GM10847 (cell line): ENCODE results near the gene SMARCD1.

ENCODE experiments used
- POLR2A ChIP-seq: IDR thresholded peaks from 2 replicates; pipeline ENCODE4 v1.6.1; 2011; ENCODE audit not compliant: insufficient read length; ENCODE audit errors: extremely low read depth

The SMARCD1 gene

DNA sequence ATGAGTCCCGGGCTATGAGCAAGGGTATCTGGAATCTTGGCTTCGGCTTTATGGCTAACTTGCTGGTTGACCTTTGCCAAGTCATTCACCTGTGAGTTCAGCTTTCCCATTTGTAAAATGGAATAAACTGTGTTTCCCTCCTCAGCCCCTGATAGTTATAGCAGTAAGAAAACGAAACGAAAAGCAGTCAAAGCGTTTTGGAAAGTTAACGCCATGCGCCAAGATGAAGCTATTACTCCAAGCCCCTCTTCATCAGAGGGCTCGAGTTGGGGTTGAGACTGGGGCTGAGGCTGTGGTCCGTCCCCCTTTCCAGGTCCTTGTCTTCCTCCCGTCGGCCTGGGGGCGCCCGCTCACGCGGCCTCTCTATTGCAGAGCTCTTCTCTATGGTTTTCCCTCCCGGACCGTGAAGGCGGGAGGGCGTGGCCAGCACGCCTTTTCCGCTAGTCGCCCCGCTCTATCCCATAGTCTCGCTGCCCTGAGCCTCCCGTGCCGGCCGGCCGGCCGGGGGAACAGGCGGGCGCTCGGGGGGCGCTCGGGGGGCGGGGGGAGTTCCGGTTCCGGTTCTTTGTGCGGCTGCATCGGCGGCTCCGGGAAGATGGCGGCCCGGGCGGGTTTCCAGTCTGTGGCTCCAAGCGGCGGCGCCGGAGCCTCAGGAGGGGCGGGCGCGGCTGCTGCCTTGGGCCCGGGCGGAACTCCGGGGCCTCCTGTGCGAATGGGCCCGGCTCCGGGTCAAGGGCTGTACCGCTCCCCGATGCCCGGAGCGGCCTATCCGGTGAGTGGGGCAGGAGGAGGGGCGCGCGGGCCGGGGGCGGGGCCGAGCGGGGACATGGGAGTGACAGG is at the start of gene SMARCD1:
Gene SMARCD1, plus strand, starts transcription at position 568 of the 840 bp plus-strand sequence. Its CDS starts 28 bp downstream, at position 596.
- TF ChIP-seq POLR2A: peak; percentile 53

DNA sequence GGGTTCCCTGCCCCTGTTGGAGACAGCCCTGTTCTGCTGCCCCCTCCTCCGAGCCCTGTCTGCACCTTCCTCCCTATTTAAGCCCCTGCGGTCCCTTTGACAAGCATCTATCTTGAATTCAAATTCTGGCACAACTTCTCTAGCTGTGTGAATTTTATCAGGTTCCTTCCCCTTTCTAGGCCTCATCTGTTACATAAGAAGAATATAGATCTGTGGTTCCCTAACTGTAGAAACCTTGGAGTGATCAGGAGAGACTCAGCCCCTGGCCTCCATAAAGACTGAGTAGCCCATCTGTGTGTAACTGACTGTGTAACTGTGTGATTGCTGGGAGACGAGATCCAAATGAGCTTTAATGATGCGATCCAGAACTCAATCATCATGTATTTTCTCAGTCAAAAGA is 46.8 kb upstream of the SMARCD1 start:
- no peak for TF ChIP-seq POLR2A

DNA sequence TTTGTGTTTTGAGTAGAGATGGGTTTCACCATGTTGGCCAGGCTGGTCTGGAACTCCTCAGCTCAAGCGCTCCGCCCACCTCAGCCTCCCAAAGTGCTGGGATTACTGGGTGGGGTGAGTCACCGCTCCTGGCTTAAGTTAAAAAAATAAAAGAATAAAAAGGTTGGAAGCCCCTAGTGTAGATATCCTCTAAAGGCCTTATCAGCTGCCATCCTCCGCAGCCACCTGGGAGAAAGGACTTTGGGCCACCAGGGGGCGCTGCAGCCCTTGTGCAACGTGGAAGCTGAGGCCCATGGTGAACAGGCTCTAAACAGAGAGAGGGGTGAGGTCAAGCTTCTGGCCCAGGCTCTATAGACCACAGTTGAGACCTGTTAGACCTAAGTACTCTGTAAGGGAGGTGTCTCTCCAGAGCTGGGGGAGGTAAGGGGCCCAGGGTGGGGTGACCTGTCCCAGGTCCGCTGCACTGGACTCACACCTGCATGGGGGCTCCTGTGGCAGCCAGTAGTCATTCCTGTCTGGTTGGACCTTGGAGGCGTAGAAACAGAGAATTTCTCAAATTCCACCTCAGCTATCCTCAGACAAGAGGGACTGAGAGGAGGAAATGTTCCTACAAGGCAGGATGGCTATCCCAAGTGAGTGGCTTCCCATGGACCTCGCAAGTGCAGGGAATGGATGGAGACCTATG is 45.8 kb upstream of the SMARCD1 start:
- TF ChIP-seq POLR2A: no peak

DNA sequence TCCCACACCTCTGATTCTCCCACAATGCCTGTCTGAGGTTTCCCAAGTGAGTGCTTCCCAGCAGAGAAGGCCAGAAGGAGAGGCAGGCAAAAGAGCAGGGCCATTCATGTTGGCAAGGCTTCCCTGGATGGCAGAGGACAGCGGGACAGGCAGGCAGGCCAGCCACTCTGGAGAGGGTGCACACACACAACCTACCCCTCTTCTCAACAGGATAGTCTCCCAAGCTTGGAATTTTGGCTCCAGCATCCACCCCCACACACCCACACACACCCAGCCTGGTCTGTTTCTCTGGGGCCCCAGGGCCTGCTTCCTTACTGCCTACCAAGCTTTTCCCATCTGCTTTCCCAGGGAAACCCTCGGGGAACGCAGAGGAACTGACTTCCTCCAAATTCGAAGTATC is 44.5 kb upstream of the SMARCD1 start:
- TF ChIP-seq POLR2A: no peak

DNA sequence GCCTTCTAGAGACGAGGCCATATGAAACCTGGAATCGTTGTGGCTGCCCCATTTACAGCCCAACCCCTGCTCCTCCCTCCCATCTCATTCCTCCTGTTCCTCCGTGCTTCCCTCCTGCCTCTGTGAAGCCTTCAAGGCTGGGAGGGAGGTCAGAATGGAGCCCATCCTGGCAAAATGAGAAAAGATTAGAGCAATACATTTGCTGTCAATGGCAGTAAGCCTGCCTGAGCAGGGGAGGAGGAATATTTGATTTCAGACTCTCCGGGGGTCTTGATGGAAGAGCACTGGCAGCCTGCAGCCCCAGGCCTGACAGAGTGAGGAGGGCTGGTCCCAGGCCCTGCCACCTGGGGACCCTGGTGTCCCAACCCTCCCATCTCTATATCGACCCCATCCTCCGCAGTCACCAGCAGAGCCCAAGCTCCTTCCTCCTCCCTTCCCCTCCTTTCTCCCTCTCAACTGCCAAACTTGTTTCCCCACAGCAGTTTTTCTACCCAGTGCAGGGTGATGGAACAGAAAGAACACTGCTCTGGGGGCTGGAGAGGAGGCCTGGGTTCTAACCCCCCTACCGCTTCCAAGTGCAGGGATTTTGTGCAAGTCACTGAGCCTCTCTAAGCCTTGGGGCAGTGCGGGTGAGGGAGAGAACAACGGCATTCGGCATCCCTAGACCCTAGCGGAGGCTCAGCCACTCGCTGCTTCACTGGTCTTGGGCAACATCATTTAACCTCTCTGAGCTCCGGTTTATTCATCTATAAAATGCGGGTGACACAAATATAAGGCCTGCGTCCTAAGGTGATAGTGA is 43.9 kb upstream of the SMARCD1 start:
- TF ChIP-seq POLR2A: no peak

DNA sequence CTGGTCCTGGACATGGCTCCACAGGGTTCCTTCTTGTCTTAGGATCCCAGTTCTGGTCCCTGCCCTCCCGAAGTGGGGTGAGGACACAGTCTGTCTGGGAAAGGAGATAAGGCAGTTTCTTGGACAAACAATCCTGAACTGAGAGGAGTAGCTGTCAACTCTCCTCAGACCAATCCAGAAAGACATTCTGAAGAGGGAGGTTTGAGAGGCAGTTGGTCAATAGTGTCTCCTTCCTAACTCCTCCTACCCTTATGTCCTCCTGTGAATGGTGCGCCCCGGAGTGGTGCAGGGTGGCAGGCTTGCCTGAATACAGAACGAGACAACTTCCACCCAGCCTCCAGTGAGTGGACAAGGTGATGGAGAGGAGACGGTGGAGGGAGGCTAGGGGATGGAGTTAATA is 43.2 kb upstream of the SMARCD1 start:
- no peak for TF ChIP-seq POLR2A

DNA sequence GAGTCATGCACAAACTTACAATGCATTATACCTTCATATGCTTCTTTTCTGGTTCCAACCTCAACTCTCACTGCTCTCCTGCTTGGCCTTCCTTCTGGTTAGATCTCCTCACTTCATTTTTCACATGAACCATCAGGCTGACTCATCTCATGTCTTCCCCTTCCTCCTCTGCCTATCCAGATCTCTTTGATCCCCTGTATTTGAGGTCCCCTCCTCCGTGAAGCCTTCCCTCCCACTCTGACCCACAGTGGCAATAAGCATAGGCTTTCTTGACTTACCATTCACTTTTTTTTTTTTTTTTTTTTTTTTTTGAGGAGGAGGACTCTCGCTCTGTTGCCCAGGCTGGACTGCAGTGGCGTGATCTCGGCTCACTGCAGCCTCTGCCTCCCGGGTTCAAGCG is 42.4 kb upstream of the SMARCD1 start:
- no peak for TF ChIP-seq POLR2A

DNA sequence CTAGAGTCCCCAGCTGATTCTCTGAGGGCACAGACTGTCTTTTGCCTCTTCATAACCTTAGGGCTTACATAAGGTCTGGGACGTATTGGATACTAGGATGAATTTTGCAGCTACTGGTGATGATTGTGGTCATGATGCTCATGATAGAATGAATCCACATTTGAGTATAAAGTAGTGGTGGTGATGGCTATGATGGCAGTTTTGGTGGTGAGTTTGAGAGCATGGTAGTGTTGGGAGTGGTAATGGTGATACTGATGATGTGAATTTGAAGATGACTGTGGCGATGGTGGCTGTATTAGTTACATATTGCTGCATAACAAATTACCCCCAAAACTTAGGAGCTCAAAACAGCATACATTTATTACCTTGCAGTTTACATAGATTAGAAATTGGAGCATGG is 41.8 kb upstream of the SMARCD1 start:
- TF ChIP-seq POLR2A: no peak

DNA sequence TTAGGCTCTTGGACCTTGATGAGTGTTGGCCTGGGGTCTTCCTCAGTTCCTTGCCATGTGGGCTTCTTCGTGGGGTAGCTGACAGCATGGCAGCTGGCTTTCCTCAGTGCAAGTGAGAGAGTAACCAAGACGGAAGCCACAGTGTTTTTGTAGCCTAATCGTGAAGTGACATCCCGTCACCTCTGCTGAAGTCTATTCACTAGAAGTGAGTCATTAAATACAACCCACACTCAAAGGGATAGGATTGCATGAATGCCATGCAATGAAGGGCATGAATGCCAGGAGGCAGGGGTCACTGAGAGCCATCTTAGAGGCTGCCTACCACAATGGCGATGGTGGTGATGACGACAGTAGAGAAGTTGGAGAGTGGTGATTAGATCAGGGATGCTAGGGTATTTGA is 41.3 kb upstream of the SMARCD1 start:
- no peak for TF ChIP-seq POLR2A

DNA sequence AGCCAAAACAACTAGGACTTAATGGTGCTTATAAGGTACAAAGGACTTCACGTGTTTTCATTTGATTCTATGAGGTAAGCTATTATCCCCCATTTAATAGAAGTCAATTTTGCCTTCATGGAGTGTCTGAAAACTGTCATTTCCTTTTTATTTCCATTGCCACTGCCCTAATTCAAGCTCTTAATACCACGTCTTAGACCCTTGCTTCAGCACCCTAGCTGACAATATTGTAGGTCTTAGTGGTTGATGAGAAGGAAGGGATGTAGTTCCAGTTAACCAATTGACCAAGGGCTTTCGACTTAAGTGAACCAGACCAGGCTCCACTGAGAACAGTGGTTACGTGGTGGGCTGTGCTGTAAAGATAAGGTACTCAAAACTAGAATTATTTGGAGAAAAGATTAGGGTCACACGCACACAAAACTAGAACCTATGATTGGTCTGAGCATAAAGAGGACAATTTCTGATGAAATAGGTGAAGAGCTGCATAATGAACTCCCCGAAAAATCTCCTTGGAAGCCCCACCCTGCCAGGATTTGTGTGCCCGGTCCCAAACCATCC is 37.4 kb upstream of the SMARCD1 start:
- no peak for TF ChIP-seq POLR2A

DNA sequence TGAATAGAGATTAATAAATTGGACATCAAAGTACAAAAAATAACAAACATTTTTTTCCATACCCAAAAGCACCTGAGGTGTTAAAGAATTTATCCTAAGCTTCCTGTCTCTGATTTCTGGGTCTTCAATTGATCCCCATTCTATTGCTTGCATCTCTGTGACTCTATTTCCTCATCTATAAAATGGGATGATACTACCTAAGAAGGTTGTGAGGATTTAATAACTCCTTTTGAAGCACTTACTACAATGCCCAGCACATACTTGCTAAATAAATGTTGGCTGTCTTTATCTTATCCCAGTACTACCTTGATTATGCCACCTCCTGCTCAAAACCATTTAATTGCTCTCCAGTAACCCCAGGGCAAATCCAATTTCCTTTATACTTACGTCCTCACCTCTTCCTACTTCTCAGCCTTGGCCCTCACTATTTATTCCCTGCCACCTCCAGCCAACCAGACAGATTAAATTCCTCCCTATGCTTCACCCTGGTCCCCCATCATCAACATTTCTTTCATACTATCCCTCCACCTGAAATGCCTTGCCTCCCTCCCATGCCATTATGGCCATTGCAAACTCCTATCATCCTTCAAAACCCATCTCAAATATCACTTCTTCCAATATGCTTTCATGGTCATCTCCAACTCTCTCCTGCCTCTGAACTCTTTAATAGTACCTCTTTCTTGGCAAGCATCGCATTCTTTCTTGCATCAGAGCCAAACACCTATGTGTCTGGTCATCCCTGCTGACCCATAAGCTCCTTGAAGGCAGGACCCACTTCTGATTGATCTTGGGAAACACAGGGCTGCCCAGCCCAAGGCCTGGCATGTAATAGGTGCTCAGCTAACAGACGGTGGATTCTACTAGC is 35.7 kb upstream of the SMARCD1 start:
- TF ChIP-seq POLR2A: no peak

DNA sequence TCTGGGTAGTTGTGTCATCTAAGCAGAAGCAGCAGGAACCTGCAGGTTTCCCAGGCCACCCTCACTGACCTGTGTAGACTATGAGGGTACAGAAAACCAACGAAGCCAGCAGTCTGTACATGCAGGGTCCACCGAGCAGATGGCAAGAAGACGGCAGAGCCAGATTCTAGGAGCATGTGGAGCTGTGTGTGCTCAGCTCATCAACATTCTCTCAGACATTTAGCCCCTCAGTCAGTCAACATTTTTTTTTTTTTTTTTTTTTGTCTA is 35.1 kb upstream of the SMARCD1 start:
- no peak for TF ChIP-seq POLR2A

DNA sequence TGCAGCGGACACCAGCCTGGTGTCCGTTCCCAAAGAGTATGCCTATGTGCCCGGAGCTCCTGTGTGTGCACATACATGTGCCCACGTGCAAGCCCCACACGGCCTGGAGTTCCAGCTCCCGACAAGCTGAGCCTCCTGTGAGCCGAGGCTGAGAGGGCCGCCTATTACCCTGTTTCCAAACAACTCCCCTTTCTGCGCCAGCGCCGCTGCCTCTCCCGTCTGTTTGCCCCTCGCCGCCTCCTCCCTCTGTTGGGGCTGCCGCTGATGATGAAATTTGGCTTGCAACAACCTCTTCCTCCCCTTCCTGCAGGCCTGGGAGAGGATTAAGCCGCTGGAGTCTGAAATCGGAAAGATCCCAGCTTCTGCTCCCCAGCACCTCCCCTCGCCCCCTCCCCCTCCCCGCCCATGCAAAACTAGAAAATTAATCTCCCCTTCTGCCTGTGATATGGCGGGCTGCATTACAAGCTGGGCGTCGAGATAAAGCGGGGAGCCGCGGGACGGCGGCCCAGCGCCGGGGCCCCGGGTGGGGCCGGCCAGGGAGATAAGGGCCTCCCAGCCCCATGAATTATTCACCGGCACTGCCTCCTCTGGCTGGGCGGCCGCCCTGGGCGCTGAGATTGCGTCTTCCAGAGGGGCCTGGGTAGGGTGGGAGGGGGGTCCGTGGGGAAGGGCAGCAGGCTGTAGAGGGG is 34.6 kb upstream of the SMARCD1 start:
- no peak for TF ChIP-seq POLR2A

DNA sequence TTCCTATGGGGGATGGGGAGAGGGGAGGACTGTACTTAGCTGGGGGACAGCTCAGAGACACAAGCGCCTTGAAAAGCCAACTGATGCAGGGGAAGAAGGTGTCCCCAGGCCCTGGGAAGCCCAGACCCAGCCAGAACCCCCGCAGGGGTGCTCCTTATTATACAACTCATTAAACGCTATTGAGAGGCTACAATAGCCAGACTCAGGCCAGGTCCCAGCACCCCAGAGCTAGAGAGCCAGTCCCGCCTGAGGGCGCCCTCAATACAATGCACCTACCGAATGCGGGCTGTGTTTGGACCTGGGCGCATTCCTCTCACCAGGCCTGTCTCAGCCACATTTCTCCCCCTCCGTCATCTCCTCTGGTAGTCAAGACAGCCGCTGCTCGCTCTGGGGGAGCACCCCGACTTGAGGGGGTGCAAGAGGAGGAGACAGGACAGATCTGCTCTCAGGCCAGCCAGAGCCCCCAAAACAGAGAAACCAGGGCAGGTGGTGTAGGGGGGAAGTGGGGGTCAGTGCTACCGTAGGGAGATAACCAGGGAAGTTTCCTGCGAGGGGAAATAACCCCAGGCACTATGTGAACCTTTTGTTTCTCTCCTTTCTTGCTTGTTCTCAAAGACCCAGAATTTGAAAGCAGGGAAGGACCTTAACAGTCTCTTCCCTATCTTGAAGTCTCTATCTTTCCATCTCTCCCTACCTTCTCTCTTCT is 33.9 kb upstream of the SMARCD1 start:
- no peak for TF ChIP-seq POLR2A

DNA sequence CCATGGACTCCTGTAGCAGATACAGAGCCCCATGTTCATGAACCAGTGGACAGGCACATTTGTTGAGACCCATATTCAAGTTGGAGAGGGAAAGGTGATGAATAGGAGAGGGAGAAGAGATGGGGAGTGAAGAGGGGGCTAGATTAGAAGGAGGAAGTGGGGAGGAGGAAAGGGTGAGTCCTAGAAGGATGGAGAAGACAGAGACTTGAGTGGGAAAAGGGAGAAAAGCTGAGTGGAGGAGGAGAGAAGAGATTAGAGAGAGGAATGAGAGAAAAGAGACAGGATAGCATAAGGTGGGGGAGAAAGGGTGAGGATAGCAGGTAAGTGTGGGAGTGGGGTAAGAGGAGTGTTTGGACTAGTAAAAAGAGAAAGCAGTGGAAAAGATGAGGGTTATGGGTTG is 32.6 kb upstream of the SMARCD1 start:
- no peak for TF ChIP-seq POLR2A
